Ecto neural progenitor cell (in vitro differentiated cells): Measurements from ENCODE around the gene NOTCH2.
"Not testable (repeated sequence)": the region's sequence is repeated elsewhere in the genome, so short reads cannot be mapped to it uniquely, and the experiment has no call there.

Experiments used
- DNase-seq: peaks from one replicate; pipeline ENCODE4 v3.0.0-alpha.2; 2018; ENCODE audit warnings: low spot score

Gene NOTCH2

DNA sequence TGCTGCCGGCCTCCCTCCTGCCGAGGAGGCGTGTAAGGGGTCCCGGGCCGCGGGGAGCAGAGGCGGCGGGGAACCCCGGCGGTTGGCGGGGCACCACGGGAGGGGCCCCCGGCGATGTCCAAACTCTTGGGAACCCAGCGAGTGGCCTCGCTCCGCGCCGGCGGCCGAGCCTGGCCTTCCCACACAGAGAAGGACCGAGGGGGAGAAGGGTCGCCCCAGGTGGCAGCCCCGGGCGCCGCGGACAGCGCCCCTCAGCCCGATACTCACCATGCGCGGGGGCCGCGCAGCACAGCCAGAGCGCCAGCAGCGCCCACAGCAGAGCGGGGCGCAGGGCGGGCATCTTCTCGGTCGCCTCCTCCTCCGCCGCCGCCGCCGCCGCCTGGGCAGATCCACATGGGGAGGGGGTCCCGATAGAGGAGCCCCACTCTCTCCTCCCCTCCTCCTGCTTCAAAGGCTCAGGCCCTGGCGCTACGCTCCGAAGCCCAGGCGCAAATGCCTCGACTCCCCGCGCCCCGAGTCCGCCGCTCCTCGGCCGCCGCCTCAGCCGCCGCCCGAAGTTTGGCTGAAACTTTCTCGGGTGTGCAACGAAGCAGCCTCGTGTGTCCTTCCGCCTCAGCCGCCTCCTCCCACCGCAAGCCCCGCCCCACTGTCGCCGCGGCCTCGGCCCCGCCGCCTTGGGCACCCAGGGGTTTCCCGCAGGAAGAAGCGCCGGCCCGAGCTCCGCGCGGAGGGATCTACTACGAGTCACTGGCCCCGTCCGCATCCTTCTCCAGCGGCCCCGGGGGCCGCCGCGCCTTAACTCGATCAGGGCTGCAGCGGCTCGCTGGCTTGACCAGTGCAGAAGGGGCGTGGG is at the start of gene NOTCH2:
Gene NOTCH2, minus strand, starts transcription at position 596 of the 853 bp plus-strand sequence. Its CDS starts 256 bp downstream, at position 340.
- DNase-seq: peak; percentile 53

DNA sequence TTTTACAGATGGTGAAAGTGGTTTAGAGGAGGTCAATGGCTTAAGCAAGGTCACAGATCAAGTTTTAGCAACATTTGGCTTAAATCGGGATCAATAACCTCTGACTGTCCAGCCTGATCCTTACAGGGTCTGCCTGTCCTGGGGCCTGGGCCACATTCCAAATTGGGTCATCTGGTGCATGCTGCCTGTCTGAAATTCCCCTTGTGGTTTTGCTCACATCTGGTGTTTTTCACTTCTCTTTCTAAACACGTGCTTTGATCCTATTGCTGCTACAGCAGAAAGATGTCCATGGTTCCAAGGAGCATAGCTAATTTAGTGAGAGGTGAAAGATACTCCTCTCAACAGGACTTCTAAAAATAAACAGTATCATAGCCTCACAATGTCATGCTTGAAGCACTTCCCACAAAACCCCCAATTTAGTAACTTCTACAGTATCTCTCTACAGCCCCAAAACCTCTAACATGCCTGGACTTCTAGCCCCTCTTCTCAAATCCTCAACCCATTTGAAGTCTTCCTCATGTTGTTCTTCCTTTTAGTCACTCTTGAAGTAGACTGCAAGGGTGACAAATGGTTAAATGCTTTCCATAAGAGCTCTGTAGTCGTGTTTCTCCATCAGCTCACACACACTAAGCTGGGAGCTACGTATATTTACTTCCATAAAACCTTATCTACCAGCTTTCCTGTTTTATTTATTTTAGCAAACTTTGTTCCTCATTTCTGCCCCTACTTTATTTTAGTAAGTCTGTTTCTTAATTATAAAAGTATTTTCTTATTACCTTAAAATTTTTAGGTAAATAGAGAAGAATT is 48.1 kb upstream of the NOTCH2 start:
- DNase-seq: not testable (repeated sequence)

DNA sequence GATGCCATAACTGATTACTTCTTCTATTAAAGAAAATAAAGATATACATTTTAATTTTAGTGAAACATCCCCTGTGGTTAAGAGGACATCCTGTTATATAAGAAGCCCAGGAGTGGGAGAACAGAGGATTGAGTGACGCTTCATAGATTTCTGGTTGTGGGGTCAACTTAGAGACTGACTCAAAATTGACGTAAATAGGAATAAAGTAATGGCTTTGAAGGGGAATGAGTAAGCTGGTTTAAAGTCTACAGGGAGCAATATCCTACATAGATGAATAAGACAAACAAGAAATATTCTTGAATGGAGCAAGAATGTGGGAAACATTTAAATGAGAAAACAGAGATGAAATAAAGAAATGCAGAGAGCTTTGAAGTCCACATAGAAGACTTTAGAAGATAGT is 46.6 kb upstream of the NOTCH2 start:
- DNase-seq: not testable (repeated sequence)

DNA sequence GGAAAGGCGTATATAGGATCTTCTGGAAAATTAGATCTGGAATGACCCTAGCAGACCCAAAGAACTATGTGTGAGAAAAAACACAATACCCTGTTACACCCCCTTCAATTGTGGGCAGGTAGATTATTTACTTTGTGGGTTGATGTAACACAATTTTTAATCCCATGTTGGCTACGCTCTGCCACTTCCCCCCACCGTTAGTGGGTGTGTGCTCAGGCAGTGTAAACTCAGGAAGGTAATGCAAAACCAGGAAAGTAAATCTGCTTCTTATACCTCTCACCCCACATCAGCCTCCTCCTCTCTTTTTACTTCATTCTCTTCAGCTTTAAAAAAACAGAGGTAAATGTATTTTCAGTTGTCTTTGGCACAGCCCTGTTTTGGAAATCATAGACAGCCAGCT is 43.7 kb upstream of the NOTCH2 start:
- DNase-seq: not testable (repeated sequence)

DNA sequence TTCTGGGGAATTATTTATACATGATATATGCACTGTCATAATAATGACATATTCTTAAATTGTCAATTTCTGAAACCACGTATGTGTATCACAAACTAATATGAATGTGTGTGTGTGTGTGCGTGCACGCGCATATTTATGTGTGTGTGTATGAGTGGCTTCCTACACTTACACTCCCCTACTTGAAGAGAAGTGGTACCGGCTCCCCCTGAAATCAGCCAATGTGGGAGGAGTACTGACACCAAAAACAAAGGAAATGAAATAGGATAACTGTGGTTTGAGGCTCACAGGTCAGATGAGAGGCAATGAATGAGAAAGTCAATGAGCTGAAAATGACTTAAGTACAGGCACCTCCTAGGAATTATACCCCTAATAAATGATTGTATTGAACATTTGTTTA is 42.8 kb upstream of the NOTCH2 start:
- not testable (repeated sequence) for DNase-seq

DNA sequence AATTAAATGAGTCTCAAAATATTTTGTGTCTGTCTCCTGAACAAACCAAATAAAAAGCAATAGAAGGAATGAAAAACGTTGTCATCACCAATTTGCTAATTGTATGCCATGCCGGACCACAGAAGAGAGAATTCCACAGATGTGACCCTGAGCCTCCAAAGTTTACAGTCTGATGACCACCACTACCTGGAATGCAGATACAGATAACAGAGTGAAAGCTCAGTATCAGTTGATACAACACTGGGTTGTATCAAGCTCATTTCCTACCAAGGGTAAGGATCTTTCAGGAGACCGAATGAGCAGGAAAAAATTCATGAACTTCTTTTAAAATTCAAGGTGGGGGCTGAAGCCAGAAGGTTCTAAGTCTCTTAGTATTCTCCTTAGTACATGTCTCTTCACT is 42.3 kb upstream of the NOTCH2 start:
- DNase-seq: not testable (repeated sequence)

DNA sequence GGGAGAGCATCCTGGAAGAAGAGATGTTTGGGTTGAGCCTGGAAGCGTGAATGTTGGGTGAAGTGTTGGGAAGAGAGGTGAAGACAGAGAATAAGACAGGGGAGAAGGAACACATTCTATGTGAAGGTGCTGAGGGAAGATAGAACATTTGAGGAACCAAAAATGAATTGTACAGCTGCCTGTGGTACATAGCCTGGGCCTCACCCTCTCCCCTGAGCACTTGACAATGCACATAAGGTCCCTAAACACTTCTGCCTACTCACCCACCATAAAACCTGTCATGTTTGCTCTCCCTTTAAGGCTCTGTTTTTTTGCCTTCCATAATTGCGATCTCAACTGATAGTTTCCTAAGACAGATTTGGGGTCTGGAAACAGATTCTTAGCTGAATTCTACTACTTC is 41.5 kb upstream of the NOTCH2 start:
- DNase-seq: not testable (repeated sequence)

DNA sequence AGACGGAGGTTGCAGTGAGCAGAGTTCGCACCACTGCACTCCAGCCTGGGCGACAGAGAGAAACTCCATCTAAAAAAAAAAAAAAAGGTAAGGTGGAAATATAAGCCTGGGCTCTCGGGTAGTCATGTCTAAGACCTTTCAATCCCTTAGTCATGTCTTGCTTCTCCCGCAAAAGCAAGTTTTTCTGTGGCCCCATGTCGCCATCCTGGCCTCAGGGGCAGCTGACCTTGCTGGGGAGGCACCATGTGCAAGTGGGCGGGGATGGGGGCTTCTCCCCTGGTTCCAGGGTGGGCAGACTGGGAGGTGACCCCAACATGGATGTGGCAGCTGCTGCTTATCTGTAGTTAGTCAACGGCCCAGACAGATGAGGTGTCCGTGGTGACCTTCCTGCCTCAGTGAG is 40.2 kb upstream of the NOTCH2 start:
- DNase-seq: not testable (repeated sequence)

DNA sequence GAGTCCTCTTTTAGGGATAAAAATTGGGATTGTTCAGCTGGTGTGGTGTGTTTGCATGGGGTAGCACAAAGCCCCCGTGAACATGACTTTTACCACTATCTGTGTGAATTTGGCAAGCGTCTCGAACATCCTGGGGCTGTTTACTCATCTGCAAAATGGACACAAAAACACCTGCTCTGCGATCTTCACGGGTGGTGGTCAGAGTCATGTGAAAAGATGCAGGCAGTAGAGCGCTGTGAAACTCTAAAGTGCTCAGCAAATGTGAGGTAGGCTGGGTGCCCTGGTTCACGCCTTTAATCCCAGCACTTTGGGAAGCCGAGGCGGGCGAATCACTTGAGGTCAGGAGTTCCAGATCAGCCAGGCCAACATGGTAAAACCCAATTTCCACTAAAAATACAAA is 39.7 kb upstream of the NOTCH2 start:
- DNase-seq: not testable (repeated sequence)

DNA sequence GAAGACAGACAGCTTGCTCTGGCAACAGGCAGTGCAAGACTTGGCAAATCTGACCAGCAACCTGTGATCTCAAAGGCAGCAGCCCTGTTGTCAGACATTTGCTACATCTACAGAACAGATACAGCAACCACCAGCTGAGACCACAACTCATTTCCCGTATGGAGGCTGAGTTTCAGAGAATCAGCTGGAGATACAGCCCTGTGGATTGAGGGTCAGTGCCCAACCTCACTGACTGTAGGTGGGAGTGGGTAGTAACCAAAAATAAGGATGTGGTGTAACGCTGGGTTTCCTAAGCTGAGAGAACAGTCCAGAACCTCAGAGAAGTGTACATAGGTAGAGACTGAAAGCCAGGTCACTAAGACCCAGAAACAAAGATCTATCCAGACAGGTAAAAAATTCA is 35.8 kb upstream of the NOTCH2 start:
- not testable (repeated sequence) for DNase-seq

DNA sequence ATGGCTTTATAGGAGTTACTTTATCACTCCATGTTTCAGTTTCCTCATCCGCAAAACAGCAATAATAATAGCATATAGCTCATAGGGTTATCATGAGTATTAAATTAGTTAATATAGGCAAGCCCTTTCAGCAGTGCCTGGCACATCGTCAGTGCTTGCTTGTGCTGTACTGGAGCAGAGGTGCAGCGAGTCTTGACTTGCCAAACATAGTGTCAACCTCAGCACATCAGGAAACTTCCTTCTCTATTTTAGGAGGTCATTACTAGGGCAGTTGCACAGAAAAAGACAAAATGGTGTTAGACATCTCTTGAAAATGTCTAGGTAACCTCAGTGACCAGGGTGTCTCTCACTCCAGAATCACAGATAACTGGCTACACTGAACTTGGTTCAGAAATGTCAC is 34.3 kb upstream of the NOTCH2 start:
- DNase-seq: not testable (repeated sequence)

DNA sequence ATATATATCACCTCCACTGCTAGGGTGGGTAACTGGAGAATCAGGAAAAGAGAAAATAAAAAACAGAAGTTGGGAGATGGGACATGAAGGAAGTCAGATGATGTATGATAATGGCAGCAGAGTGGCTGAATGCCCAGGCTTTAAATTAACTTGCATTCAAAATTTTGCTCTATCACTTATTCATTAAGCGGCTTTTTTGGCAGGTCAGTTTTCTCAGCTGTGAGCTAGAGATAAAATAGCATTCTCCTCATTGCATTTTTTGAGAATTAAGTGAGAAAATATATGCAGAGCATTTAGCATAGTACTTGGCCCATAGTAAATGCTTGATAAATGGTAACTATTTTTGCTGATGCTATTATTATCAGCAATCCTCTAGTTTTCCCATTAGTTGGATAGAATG is 32.1 kb upstream of the NOTCH2 start:
- DNase-seq: not testable (repeated sequence)

DNA sequence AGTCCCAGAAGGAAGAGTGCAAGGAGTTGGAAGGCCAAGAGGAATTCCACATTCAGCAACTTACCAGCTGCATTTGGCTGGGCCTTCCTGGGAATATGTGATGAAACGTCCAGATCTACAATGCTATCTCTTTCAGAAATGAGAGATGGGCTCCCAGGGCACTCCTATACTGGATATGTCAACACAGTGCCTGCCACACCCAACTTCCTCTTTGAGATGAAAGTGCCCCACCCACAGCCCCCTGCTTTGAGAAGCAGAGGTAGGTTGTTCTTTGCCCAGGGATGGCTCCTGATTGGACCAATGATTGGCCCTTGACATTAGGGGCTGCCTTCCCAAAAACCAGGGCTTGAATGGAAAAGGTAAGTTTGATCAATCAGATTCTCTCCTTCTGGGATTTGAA is 31.1 kb upstream of the NOTCH2 start:
- DNase-seq: not testable (repeated sequence)

DNA sequence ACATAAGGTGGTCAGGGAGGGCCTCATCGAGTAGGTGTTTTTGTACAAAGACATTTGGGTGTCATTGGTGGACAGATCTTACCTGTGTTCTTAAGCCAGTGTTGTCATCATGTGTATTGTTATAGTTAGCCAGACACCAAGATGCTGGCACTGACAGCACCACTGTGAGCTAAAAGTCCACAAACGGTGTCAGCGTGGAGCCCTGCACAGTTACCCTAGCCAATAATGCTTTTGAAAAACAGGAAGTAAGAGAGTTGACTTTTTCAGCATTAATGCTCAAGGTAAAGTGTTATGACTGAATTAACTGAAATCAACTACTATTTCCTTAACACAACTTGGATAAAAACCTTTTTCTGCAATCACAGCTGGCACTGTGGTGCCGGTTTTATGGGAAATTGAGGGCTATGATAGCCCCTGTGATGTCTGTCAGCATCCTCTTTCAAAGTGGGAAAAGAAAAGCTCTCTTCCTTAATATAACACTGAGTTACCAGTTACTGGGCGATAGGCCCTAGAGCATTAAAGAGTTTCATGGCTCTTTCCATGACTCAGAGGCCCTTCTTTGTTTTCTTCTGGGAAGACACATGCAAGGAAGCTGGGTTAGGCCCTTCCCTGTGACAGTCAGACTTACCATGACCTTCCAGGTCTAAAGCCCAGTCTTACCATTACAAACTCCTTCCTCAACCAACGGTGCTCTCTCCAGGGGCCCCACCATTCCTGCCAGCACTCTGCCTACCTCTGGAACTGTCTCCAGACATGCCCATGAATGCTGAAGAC is 29.7 kb upstream of the NOTCH2 start:
- not testable (repeated sequence) for DNase-seq

DNA sequence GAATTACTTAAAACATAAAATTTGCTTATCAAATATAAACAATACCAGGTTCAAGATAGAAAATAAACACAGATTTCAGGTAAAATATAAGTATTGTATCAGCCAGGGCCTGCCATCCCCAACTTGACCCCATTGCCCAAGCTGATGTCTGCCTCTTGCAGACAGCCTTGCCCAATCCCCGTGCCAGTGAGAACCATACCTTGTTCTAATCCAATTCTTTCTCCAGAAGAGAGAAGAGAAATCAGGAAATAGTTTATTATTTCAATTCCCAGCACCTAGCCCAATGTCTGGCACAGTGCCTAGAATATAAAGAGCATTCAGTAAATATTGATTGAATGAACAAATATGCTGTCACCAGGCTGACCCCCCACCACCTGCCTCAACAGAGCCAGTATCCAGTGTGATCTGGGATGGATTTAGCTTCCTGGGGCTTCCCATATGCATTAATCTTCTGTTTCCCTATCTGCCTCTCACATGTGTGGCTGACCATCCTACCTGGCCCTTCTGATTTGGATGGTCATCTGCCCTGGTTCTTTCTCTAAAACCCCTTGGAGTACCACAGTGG is 27.6 kb upstream of the NOTCH2 start:
- DNase-seq: not testable (repeated sequence)

DNA sequence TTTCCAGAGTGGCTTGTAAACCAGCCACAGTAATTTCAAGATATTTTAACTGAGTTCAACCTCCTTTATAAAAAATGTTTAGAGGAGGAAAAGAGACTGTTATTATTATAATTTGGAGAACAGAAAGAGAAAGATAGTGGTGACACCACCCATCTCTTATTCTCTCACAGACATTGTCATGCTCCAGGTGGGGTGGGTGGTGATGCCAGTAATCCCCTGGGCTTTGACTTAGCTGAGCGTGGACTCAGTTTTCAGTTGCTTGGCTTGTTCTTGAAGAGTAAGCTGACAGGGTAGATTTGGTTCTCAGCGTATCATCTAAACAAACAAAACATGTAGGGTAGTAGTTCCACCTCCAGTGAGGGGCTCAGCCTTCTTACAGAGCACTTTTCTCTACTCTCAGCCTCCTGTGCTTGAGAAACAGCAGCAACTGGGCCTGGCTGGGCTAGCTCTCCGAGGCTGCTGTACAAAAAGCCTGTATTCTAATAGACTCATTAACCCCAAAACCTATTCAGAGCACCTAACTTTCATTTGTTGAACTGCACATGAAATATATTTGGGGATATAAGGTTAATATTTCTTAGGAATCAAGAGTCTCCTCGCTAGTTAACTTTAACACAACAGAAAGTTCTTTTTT is 24.2 kb upstream of the NOTCH2 start:
- DNase-seq: not testable (repeated sequence)

DNA sequence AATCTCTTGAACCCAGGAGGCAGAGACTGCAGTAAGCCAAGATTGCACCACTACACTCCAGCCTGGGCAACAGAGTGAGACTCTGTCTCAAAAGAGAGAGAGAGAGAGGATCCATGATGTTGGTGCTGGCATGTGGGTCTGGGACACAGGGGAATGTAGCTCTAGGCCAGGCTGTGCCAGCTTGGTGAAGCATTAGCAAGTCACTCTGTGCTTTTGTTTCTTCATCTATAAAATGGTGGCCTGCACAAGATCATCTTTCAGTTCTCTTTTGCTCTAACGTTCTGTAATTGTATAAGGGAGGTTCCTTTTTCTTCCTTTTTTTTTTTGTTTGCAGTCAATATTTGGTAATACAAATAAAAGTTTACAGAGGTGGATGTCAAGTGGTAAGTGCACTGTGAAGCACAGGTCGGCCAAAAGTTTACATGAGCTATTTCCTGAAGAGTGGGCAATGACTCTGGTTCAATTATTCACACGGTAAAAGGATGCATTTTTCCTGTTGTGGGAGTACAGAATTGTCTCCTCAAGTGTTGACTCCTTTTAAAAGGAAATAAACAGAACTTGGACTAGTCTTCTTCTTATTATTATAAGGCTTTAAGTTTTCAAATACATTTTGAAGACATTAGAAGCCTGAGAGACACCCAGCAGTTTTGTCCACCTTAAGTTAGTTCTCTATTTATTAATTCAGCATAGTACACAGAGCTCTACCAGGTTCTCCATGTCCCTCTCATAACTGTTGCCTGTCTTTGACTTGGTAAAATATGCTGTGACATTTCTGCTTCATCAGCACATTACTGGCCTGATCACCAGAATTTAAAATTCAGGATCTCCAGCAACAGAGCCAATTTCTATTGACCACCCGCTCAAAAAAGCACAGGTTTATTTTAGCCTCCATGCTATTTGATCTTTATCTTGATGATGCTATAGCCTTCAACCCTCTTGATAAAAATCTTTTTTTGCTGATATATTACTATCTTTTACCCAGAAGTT is 23.1 kb upstream of the NOTCH2 start:
- DNase-seq: not testable (repeated sequence)

DNA sequence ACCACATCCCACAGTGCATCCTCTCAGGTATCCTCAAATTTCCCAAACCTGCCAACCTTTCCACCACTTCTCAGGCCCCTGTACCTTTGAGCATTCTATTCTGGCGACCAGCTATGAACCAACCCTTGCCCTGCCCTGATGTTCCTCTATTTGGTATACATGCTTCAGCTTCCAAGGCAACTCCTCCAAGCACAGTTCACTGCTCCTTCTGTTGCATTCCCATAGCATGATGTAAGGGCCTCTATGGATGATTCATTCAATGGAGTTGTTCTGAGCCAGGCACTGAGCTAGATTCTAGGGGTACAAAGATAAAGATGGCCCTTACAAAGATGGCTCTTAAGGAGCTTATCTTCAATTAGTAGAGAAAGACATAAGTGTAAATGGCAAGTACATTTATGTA is 21.4 kb upstream of the NOTCH2 start:
- not testable (repeated sequence) for DNase-seq

DNA sequence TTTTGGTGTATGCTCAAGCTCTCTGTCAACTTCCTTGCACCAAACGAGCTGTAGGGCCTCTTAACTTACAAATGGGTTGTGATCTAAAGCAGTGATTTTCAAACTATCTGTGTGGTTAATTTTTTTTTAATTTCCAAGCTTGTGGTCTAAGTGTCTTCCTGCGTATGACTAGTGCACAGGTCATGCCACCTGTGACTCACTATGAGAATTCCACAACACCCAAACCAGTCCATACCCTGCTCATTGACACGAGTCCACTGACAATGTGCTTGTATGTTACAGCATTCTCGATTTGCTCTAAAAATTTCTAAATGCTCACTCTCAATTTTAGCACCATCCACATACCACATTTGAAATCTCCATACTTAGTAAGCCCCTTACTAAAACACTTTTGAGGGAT is 18.5 kb upstream of the NOTCH2 start:
- DNase-seq: not testable (repeated sequence)

DNA sequence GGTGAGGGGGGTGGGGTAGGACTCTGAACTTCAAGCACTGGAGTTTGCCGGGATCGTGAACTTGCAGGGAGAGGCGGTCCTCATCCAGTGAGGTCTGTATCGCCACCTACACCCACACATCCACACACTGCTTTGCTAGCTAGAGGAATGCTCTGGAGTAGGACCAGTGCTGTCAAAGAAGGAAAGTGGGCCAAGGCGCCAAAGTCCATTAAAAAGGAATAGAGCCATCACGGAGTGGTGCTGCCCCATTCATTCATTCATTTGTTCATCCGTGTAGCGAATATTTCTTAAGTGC is 405 bp upstream of the NOTCH2 start:
- DNase-seq: not testable (repeated sequence)
